Esophagus muscularis mucosa (tissue), 4 donors: ENCODE results near the gene GPC5. TPM values are rescaled to one million over a fixed set of nuclear protein-coding genes. Genes with fewer than 3 reads are reported as not detected.

Experiments
- DNase-seq: peaks from one replicate; pipeline ENCODE4 v3.0.0-alpha.2; 2017; ENCODE audit errors: extremely low spot score
- H3K27ac ChIP-seq, 4 donors: fragments of 200-600 bp; sonication (generic); replicated peaks in 1 of 4; 1 replicate in 3 of 4; 2 replicates in 1 of 4; pipeline ENCODE4 v1.5.1; 2016 to 2019; ENCODE audit warnings: mild to moderate bottlenecking in 1 of 4
- H3K27me3 ChIP-seq, 4 donors: fragments of 200-600 bp; sonication (generic); one replicate each; pipeline versions ENCODE4 v1.5.1 to v1.6.0; 2016 to 2019
- H3K36me3 ChIP-seq, 4 donors: fragments of 200-600 bp; sonication (generic); one replicate each; pipeline ENCODE4 v1.5.1; 2016 to 2019
- H3K4me1 ChIP-seq, 4 donors: fragments of 200-600 bp; sonication (generic); one replicate each; pipeline ENCODE4 v1.5.1; 2016 to 2019
- H3K4me3 ChIP-seq, 4 donors: fragments of 200-600 bp; sonication (generic); 1 replicate in 2 of 4; 2 replicates in 2 of 4; pipeline ENCODE4 v1.5.1; 2016 to 2019; ENCODE audit warnings: mild to moderate bottlenecking in 4 of 4, moderate library complexity in 1 of 4
- H3K9me3 ChIP-seq, 4 donors: fragments of 200-600 bp; sonication (generic); 1 replicate in 3 of 4; 2 replicates in 1 of 4; pipeline ENCODE4 v1.5.1; 2016 to 2019
- CTCF ChIP-seq, 3 experiments: fragments of 200-600 bp in 2 of 3; fragments of 450-650 bp in 1 of 3; sonication (generic) in 2 of 3; IDR thresholded peaks; one replicate each; pipeline ENCODE4 v1.5.1; 2017 to 2019; ENCODE audit warnings: antibody characterized with exemption in 3 of 3, mild to moderate bottlenecking in 2 of 3, moderate library complexity in 1 of 3
- EP300 ChIP-seq: sonication (generic); formaldehyde crosslinking; IDR thresholded peaks from one replicate; pipeline ENCODE4 v1.6.1; 2017; ENCODE audit warnings: antibody characterized with exemption
- POLR2A ChIP-seq: fragments of 450-650 bp; IDR thresholded peaks from one replicate; pipeline ENCODE4 v1.6.1; 2017; ENCODE audit warnings: antibody characterized with exemption, moderate library complexity, mild to moderate bottlenecking, low read depth
- POLR2AphosphoS5 ChIP-seq, 2 donors: sonication (generic); formaldehyde crosslinking; IDR thresholded peaks; one replicate each; pipeline ENCODE4 v1.6.1; 2017; ENCODE audit warnings: antibody characterized with exemption in 2 of 2
- WGBS: methylation state at CpG from one replicate; pipeline ENCODE4 v1.1.5; 2018; 5-methylcytosine and 5-hydroxymethylcytosine counted together
- intact Hi-C: fragments of 100-400 bp; cut with DNase I; formaldehyde crosslinking; loops from one replicate; pipeline ENCODE4 v1.15.1; 2023
- total RNA-seq, 4 donors: library from RNA; depleted of rRNA; stranded (reverse); fragments of >200 nt; gene quantifications; one replicate each; pipeline versions ENCODE4 v1.1.0 to v1.2.1, GENCODE V29; 2016

GPC5 gene
- total RNA-seq, 4 donors from 2014 or later, result 0.13 to 0.42 (median 0.33) TPM; not detected in 1

- 43% methylated on average over 2 of the region's 2 CpGs for WGBS
- intact Hi-C loops, result no loop called here
- Histone ChIP-seq H3K4me3 (no peak overlapping the region), H3K36me3 (no peaks in the 10 kb centered on the region), H3K27ac (no peak overlapping the region), H3K9me3 (peaks cover 0 to 10% (median 0%) of the 10 kb centered on the region in 4 donors), H3K4me1 (no peaks in the 10 kb centered on the region), H3K27me3 (no peaks in the 10 kb centered on the region)
- TF ChIP-seq POLR2AphosphoS5 (IDR thresholded peaks at IDR 0.05), result no peak
- TF ChIP-seq EP300, result no peak
- TF ChIP-seq CTCF (IDR thresholded peaks at IDR 0.05), result no peak
- DNase-seq, result no peak
Observed at GRCh38 chr13:91965511-91965910, 567.1 kb downstream of the GPC5 start.

- H3K4me3 ChIP-seq, result no peak overlapping the region
- TF ChIP-seq CTCF (IDR thresholded peaks at IDR 0.05) (no peak), POLR2A (no peak), EP300 (no peak), POLR2AphosphoS5 (IDR thresholded peaks at IDR 0.05) (no peak)
- no peaks in the 10 kb centered on the region for H3K27me3 ChIP-seq
- no peak overlapping the region for H3K27ac ChIP-seq
- no peaks in the 10 kb centered on the region for H3K4me1 ChIP-seq
- peaks cover 0 to 11% (median 0%) of the 10 kb centered on the region in 4 donors for H3K9me3 ChIP-seq
- intact Hi-C loops, result no loop called here
- DNase-seq, result no peak
- no peaks in the 10 kb centered on the region for H3K36me3 ChIP-seq
Observed at GRCh38 chr13:91978571-91978970, 580.1 kb downstream of the GPC5 start.

- TF ChIP-seq POLR2AphosphoS5 (IDR thresholded peaks at IDR 0.05) (no peak), POLR2A (no peak), EP300 (no peak), CTCF (IDR thresholded peaks at IDR 0.05) (no peak)
- WGBS, result 67% methylated on average over 4 of the region's 4 CpGs
- no peak overlapping the region for H3K27ac ChIP-seq
- H3K27me3 ChIP-seq, result no peaks in the 10 kb centered on the region
- H3K9me3 ChIP-seq, result no peaks in the 10 kb centered on the region
- no peaks in the 10 kb centered on the region for H3K4me1 ChIP-seq
- no peaks in the 10 kb centered on the region for H3K36me3 ChIP-seq
- DNase-seq, result no peak
- H3K4me3 ChIP-seq, result no peak overlapping the region
- intact Hi-C loops, result no loop called here
Observed at GRCh38 chr13:91986761-91987483, 588.5 kb downstream of the GPC5 start.

- 87% methylated on average over 3 of the region's 3 CpGs for WGBS
- intact Hi-C loops, result no loop called here
- Histone ChIP-seq H3K4me1 (no peaks in the 10 kb centered on the region), H3K27me3 (no peaks in the 10 kb centered on the region), H3K27ac (no peak overlapping the region), H3K4me3 (no peak overlapping the region), H3K9me3 (no peaks in the 10 kb centered on the region), H3K36me3 (no peaks in the 10 kb centered on the region)
- TF ChIP-seq EP300, result no peak
- TF ChIP-seq POLR2AphosphoS5 (IDR thresholded peaks at IDR 0.05), result no peak
- no peak for TF ChIP-seq CTCF (IDR thresholded peaks at IDR 0.05)
- DNase-seq, result no peak
Observed at GRCh38 chr13:91988331-91988730, 589.9 kb downstream of the GPC5 start.

- intact Hi-C loops, result no loop called here
- H3K4me1 ChIP-seq, result no peaks in the 10 kb centered on the region
- no peak for TF ChIP-seq EP300
- no peak for TF ChIP-seq POLR2A
- no peak for TF ChIP-seq CTCF (IDR thresholded peaks at IDR 0.05)
- no peak for TF ChIP-seq POLR2AphosphoS5 (IDR thresholded peaks at IDR 0.05)
Observed at GRCh38 chr13:92012787-92013186, 614.4 kb downstream of the GPC5 start.

More at GRCh38 chr13:92012787-92013186, 614.4 kb downstream of the GPC5 start:
- DNase-seq, result no peak
- Histone ChIP-seq H3K4me3 (no peak overlapping the region), H3K36me3 (no peaks in the 10 kb centered on the region), H3K27me3 (no peaks in the 10 kb centered on the region), H3K9me3 (peaks cover 0 to 6% (median 0%) of the 10 kb centered on the region in 4 donors), H3K27ac (no peak overlapping the region)
- WGBS, result 88% methylated on average over 2 of the region's 3 CpGs
